Skin epidermis (tissue), 12 donors: ENCODE data around the gene MIPEP.

Experiments
- H3K27ac ChIP-seq, 21 experiments: fragments of 200-600 bp; sonication (generic) in 11 of 21; one replicate each; pipeline ENCODE4 v1.5.0; 2020; ENCODE audit warnings: mild to moderate bottlenecking in 3 of 21, inconsistent platforms in 2 of 21, moderate library complexity in 2 of 21
- H3K4me3 ChIP-seq, 7 experiments: fragments of 200-600 bp; sonication (generic) in 2 of 7; one replicate each; pipeline ENCODE4 v1.5.0; 2020; ENCODE audit warnings: inconsistent platforms in 2 of 7, mild to moderate bottlenecking in 2 of 7, moderate library complexity in 1 of 7

Gene MIPEP

DNA sequence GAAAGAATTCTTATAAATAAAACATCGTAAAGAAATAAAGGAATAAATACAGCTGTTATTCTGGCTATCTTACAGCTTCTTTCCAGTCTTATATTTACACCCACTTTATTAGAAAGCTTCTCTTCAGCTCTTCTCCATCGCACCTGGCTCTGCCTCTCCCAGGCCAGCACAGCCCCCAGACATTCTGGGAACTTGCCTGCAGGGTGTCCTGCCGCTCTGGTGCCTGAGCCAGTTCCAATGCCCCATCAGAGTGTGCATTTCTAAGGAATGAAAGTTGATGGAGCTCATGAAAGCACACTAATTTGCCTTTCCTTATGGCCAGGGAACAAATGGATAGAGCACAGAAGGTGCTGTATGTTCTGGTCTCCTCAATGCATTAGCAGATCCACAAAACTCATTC lies 68.7 kb downstream of the MIPEP start:
- Histone ChIP-seq H3K27ac (no peak overlapping the region), H3K4me3 (no peak overlapping the region)

DNA sequence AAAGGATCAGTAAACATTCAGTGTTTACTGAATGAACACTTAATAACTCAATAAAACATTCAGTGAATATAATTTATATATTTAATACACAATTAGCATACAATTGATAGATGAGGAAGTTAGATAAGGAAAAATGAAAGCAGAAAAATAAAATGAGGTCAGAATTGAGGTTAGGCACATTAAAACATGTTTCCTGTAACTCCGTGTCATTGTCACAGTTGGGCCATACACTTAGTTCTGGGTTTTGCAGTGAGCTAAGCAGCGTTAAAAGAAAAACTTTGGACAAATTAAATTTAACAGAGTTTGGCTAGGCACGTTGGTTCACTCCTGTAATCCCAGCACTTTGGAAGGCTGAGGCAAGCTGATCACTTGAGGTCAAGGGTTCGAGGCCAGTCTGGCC lies 71.4 kb downstream of the MIPEP start:
- H3K4me3 ChIP-seq, result no peak overlapping the region
- H3K27ac ChIP-seq, result no peak overlapping the region

DNA sequence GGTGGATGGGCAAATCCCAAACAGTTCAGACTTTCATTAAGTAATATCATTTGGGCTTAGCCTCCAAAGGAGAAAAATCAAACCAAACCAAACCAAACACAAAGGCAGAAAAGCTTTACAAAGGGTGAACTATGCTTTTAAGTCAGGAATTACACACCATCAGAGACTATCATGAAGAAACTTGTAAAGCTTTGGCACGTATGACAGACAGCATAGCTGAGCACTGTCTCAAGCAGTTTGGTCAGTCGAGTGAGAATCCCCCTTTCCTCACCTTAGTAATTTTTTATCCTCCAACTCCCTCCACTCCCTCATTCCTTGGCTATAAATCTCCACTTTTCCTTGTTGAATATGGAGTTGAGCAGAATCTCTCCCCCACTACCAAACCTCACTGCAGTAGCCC lies 72.1 kb downstream of the MIPEP start:
- Histone ChIP-seq H3K27ac (peak overlapping the region in 4 of 21 experiments; percentile 4 to 45 (median 22)), H3K4me3 (no peak overlapping the region)

DNA sequence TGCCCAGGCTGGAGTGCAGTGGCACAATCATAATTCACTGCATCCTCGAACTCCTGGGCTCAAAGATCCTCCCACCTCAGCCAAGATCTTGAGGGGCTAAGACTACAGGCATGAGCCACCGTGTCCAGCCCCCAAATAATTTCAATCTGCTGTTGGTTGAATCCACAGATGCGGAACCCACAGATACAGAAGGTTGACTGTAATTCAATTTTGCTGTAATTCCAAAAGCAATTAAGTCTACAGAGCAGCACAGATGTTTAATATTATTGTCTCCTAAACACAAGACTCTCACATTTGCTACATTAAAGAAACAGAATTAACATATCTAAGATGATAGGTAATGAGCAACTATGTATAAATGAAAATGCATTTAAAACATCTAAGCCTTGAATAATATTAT lies 75.6 kb downstream of the MIPEP start:
- H3K4me3 ChIP-seq, result no peak overlapping the region

DNA sequence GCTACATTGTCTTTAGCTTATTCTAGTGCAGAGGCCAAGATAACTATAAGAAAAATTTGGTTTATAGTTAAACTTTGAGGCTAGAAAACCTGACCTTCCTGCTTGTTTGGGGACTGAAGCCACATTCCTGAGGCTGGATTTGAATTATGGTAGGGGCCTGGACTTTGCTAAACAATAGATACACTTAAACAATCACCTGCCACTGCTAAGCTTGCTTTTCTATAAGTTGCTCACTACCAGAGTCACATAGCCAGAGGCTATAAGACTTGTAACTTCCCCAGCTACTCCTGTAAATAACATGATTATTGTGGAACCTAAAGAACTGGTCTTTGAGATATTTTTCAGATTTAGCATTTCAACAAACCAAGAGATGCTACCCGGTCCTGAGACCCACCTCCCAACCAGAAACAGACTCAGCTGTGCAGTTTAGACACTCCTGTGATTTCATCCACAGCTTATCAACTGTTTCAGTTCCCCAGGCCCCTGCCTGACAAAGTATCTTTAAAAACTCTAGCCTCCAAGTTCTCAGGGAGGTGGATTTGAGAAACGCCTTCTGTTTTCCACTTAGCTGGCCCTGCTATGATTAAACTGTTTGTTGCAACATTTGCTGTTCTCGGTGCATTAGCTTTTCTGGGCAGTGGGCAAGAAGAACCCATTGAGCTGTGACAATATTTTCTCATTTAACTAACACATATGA lies 77.7 kb downstream of the MIPEP start:
- Histone ChIP-seq H3K4me3 (no peak overlapping the region), H3K27ac (no peak overlapping the region)

More for the DNA sequence above, 75.6 kb downstream of the MIPEP start:
- H3K27ac ChIP-seq, result no peak overlapping the region

DNA sequence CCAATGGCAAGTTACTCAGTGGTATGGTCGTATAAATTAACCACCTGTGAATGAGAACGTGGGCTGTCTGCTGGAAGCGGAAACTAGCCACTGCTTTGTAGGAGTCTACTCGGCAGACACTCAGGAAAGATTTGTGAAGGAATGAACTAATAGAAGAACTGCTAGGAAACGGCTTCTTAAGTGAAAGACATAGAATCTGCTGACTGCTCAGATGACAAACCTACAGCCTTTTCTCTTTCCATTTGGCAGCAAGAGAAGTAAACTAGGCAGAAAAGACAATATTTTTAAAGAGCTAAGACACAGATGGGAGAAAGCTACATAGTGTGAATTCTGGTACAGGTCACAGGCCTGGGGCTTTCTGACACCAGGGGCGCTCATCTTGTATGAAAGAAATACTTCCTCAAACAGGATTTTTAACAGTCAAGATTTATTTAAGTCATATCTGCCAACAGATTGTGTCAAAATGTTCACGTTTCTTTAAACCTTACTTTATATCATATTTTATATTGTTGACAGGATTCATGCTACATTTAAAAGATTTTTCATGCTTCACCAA lies 78.4 kb downstream of the MIPEP start:
- Histone ChIP-seq H3K27ac (no peak overlapping the region), H3K4me3 (no peak overlapping the region)

DNA sequence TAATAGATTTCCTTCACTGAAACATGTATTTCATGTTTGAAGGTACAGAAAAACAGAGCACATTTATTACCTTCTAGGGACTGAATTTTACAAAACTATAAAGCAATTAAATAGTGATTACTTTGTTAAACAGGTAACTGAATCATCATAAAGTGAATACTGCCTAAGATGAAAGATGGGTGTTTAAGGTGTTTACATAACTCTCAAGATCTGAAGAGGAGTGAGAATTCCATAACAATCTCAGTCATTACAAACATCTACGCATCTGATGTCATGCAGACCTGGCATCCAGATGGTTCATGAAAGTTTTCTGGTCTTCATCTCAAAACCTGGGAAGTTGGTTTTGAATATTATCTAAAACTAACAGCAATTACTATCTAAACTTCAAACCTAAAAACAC lies 80.4 kb downstream of the MIPEP start:
- no peak overlapping the region for H3K27ac ChIP-seq
- no peak overlapping the region for H3K4me3 ChIP-seq

DNA sequence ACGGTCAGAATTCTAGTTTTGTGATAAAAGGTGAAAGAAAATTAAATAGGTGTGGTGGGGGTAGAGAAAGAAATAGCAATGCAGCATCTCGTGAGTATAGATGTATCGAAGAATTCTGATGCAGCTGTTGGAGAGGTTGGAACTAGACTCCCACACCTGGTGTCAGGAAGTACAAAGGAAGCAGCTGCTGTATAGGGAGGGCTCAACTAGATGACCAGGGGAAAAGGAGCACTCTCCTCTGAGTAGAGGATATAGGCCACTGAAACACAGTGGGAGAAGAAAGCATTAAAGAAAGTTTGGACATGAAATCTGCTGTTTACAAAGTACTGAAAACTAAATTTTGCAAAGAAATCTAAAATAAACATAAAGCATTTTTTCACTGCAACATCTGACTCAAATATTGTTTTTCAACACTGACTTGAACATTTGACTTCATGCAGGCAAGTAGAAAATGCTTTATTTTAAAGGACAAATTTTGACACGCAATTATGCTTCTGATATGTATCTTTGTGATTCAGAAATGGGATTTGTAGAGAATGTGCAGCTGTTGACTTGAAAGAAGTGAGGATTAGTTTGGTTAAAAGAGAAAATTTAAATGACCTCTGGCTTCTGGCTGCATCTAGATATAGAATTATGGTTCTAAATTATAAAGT lies 82.2 kb downstream of the MIPEP start:
- H3K27ac ChIP-seq, result no peak overlapping the region

DNA sequence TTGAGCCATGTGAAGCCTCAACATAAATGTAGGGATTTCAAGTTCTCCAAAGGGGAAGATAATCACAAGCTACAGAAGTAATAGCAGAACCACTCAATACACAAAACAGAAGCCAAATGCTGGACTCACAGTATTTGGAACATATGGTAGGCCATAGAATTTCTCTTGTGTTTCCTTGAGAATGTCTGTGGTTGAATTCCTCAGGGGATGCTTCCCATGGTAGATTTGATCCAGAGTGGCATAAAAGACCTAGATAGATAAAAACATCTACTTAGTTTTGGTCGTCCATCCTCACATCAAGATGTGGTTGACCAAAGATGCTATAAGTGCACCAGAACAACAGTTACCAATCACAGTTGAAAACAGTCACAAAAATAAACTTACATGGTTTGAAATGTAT lies 83.4 kb downstream of the MIPEP start:
- H3K4me3 ChIP-seq, result no peak overlapping the region
- no peak overlapping the region for H3K27ac ChIP-seq

More for the DNA sequence above, 82.2 kb downstream of the MIPEP start:
- no peak overlapping the region for H3K4me3 ChIP-seq

DNA sequence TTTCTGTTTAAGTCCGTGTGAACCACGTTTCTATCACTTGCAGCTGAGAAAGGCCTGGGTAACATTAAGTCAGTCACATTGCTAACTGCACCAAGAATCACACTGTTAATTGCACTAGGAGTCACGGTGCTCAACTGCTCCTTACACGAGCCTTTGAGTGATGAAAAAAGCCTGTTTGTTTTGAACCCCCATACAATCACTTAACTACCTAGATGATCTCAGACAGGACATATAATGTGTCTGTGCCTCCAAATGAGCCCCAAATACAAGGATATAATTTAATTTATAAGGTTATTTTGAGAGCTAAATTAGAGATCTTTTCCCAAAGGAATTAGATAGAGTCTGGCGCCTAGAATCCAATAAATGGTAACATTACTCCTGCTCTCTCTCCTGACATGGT lies 84.1 kb downstream of the MIPEP start:
- no peak overlapping the region for H3K27ac ChIP-seq

DNA sequence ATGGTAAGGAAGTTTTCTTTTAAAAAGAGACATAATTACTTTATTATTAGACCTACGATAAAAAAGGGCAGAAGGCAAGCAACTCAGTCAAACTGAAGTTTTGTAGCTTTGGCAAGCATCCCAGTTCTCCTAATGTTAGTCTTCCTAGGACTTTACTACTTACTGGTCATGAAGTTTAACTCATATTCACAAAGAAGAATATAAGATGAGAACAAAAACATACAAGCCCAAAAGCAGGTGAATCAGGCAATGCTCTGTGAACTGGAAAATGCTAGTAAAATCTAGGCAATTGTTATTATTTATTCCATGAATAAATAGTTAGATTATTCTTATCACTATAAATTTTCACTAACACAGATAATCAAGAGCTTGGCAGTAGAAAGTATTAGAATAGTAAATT lies 85.0 kb downstream of the MIPEP start:
- Histone ChIP-seq H3K27ac (no peak overlapping the region), H3K4me3 (no peak overlapping the region)

More for the DNA sequence above, 84.1 kb downstream of the MIPEP start:
- no peak overlapping the region for H3K4me3 ChIP-seq

DNA sequence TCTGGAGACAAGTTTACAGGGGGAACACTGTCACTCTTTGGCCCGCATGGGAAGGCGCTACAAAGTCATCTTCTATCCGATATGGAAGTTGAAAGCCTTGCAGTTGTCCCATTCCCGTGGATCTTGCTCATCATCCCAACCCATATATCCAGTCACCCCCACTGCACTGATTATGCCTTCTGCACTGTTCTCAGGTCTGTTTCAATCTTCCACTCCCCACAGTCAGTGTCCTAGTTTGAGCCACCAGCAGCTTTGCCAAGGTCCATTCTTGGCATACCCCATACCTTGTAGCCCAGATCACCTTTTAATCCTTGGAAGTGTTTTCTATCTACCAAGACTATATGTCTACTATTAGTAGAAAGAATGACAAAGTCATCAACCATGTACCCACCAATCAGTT lies 88.1 kb downstream of the MIPEP start:
- Histone ChIP-seq H3K27ac (no peak overlapping the region), H3K4me3 (no peak overlapping the region)

DNA sequence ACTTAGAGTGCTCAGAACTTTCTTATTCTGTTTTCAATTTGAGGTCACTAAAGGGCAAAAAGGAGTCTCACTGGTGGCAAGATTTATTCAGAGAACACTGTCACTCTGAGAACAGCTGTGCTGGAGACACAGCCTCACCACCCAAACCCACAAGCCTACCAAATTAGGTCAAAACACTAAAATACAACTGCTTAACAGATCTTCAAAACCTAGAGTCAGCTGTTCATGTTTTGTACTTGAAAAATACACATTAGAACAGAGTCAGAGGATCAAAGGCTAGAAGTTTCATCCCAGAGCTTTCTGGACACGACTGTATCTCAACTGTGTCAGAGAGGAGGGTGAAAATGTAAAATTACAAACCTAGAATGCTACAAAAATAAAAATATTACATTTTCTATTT lies 89.3 kb downstream of the MIPEP start:
- H3K4me3 ChIP-seq, result no peak overlapping the region
- peak overlapping the region in 4 of 21 experiments; percentile 0 to 65 (median 46) for H3K27ac ChIP-seq

DNA sequence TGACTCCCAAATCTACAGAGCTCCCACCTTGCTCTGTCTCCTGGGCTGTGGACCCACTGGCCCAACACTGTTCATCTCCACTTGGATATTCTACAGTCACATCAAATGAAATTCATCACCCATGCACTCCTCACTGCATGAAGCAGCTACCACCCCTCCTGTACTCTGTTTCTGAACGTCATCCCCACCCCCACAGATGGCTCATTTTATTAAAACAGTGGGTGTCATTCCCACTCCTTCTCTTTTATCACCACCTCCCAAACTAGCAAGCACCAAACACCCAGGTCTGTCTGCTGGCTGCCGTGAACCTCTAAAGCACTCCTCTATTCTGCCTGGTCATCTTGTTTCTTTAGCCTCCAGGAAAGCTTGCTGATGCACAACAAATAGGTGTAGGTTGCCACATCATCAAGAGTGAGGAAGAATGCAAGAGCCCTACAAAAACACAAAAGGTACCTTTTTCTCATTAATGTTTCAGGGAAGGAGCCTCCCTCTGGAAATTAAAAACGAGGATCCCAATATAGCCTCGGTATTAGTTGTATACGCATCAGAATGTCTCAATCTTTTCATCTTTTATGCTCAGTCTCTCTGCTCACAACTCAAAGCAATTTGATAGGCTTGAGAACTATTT lies 91.8 kb downstream of the MIPEP start:
- H3K4me3 ChIP-seq, result no peak overlapping the region
- no peak overlapping the region for H3K27ac ChIP-seq

DNA sequence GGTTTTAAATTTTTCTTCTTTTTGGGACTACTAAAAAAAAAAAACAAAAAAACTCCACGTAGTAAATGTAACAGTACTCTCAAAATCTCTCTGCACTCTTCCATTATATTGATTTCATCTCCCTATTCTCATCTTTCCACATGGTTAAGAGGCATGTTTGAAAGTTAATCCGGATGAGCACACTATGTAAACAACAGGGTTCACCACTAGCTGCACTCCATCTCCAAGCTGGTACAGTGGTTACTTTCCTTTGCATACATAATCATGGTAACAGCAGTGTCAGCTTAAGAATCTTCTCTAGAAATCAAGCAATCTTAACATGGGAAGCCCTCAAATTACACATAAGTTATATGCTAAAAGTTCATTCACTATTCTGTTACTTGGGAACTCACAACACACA lies 92.6 kb downstream of the MIPEP start:
- no peak overlapping the region for H3K27ac ChIP-seq

DNA sequence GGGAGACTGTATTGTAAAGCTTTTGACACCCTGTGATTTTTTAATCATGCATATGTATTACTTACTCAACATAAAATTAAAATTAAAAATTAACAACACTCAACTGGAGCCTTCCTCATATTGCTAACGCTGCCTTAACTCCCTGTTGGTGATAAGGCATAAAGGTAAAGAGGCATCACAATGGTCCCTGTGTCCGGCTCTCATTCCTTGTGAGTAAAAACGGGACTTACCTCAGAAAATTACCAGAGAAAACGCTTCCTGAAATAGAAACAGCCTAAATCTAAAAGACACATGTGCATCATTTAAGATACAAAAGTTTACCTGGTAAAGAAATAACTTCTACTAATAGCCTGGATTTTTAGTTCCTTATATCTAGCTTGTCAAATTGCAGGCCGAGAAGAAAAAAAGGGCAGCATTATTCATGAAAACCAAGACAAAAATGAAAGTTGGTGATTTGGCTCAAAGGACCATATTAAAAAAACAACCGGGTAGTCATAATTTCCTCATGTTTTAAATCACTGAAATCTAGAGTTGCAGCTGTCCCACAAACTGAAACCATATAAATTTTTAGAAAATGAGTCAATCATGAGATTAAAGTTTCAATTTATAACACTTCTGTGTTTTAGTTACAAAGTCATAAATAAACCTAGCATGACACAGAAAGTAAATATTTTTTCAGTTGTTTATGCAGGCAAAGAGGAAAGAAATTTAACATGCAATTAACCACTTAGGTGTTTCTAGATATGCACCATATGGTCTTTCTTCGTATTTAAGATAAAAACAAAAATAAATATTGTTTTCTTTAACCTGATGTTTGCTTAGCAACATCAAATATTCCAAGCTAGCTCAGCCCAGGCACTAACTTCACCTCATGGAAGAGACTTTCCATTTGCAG lies 94.7 kb downstream of the MIPEP start:
- Histone ChIP-seq H3K4me3 (no peak overlapping the region), H3K27ac (peak overlapping the region in 5 of 21 experiments; percentile 7 to 74 (median 51))

More for the DNA sequence above, 92.6 kb downstream of the MIPEP start:
- no peak overlapping the region for H3K4me3 ChIP-seq

DNA sequence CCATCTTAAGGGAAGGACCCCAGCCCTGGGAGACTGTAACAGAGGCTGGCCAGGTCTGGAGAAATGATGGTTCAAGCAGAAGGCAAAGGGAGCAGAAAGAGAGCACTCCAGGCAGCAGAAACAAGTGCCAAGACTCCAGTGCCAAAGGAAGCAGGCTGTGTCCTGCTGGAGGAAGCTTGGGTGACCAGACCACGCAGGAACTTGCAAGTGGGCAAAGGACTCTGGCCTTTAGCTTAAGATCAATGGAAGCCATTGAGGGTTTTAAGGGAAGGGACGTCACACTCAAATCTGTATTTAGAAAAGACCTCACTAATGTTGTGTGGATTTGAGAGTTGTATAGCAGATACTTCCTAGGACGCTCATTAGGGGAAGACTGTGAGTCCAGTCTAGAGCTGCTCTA lies 95.5 kb downstream of the MIPEP start:
- no peak overlapping the region for H3K4me3 ChIP-seq
- peak overlapping the region in 3 of 21 experiments; percentile 7 to 74 (median 40) for H3K27ac ChIP-seq

DNA sequence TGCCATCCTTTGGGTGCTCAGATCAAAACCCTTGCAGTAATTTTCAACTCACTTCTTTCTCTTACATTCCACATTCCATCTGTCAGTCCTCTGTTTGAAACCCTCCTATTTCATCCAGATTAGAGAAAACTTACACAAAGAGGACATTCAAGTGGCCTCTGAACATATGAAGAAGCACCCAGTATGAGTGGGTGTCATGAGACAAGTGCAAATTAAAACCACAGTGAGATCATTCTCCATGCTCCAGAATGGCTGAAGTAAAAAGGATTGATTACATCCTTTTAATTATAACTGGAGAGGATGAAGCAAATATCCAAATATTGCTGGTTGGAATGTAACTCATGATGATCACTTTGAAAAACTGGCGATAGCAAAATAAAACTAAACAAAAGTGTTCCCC lies 96.5 kb downstream of the MIPEP start:
- no peak overlapping the region for H3K27ac ChIP-seq
- H3K4me3 ChIP-seq, result no peak overlapping the region

DNA sequence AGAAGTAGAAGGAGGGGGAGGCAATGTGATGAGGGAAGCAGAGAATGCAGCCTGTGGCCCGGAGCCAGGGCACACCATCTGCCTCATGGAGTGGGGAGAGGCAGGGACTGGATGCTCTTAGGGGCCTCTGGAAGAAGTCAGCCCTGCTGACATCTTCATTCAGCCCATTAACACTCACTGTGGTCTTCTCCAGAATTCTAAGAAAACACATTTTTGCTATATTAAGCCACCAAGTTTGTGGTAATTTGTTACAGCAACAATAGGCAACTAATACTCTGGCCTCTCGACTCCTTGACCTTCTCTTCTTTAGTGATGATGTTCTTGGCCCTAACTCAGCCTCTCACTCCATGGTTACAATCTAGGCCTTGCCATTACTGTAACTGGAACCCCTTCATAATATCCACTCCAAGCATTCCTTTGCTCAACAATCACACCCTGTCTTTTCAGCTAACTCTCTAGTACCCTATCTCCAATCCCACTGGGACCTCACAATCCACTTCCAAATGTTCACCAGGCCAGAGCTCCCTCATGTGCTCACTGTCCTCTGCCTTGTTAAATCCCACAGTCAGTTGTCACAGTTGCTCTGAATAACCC lies 98.5 kb downstream of the MIPEP start:
- H3K27ac ChIP-seq, result no peak overlapping the region
- no peak overlapping the region for H3K4me3 ChIP-seq
